ENCODE measurements around the gene TNFRSF9. TPM values are rescaled to one million over a fixed set of nuclear protein-coding genes. Genes with fewer than 3 reads are reported as not detected.
A peak's percentile ranks its signal among the peaks of the same experiment; 100 is the strongest.

Gene TNFRSF9
- total and polyA plus RNA-seq, 2 donors (not counting 3 experiments of a cell fraction or from before 2014, with no cell fraction given), result 0.15 to 0.22 TPM

- POLR2A ChIA-PET, result no interaction called here
- peak in 1 of 2 donors; percentile 59 for TF ChIP-seq CTCF (IDR thresholded peaks at IDR 0.05; ENCODE audit: extremely low read depth in 1 of 2, insufficient read depth in 1 of 2, low read depth in 1 of 2, low read length in 2 of 2)
- peak; percentile 78 for TF ChIP-seq EZH2 (IDR thresholded peaks at IDR 0.05; ENCODE audit: borderline replicate concordance, low read depth, low read length, severe bottlenecking)
- TF ChIP-seq, protein P1, sequence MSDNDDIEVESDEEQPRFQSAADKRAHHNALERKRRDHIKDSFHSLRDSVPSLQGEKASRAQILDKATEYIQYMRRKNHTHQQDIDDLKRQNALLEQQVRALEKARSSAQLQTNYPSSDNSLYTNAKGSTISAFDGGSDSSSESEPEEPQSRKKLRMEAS (IDR thresholded peaks at IDR 0.05; ENCODE audit: insufficient read depth, insufficient read length), result peak; percentile 50
- no peak for TF ChIP-seq JUN (IDR thresholded peaks at IDR 0.05; ENCODE audit: borderline replicate concordance, insufficient read depth, insufficient read length, low read depth)
Observed at GRCh38 chr1:7942214-7942921, 1.7 kb upstream of the TNFRSF9 start.

More at GRCh38 chr1:7942214-7942921, 1.7 kb upstream of the TNFRSF9 start:
- H3K9me3 ChIP-seq (replicated peaks; ENCODE audit: control insufficient read depth, insufficient read depth, low read length), result no peaks in the 10 kb centered on the region
- peak overlapping the region; percentile 43 for H2AFZ ChIP-seq (ENCODE audit: low read depth, low read length)
- H3K27me3 ChIP-seq (ENCODE audit: control insufficient read depth in 2 of 2, insufficient read depth in 2 of 2, low read length in 2 of 2), result peaks cover 27 to 49% of the 10 kb centered on the region in 2 experiments
- H3K4me3 ChIP-seq (replicated peaks in 1 of 3; ENCODE audit: insufficient read depth in 1 of 3, low read depth in 1 of 3, low read length in 3 of 3), result no peak overlapping the region
- DNase-seq (ENCODE audit: low read depth, low spot score) (peak; percentile 48), FAIRE-seq (peak; percentile 76)
- H3K4me1 ChIP-seq (ENCODE audit: control insufficient read depth, extremely low read depth, insufficient read depth, low read length), result peaks cover 5% of the 10 kb centered on the region
- no peak overlapping the region for H3K27ac ChIP-seq (ENCODE audit: insufficient read depth, low read depth, low read length)
- no peak overlapping the region for H3K4me2 ChIP-seq (ENCODE audit: insufficient read depth, low read length)
- CTCF ChIA-PET, result interaction anchor here (0.7 to 3.5 kb wide), 6 partner anchors 26 to 275 kb away, joined by 4 to 23 read pairs (median 4); no protein-coding TSS in a partner anchor
- no peaks in the 10 kb centered on the region for H3K79me2 ChIP-seq (ENCODE audit: control insufficient read depth, insufficient read depth, low read length)
- intact Hi-C loops (cut with micrococcal nuclease), result loop anchor here (5.0 kb wide), 1 partner anchor 135 kb away; no protein-coding TSS in a partner anchor
- dilution Hi-C loops (cut with MboI; ENCODE audit: extremely low pct_ligation_motif_present, low sequenced_read_pairs), result no loop called here
- no peaks in the 10 kb centered on the region for H4K20me1 ChIP-seq (replicated peaks; ENCODE audit: control insufficient read depth, extremely low read depth, insufficient read depth, low read length)
- BruUV-seq (replicated peaks), result no TSS peak
- no peaks in the 10 kb centered on the region for H3K9me1 ChIP-seq (replicated peaks; ENCODE audit: control insufficient read depth, extremely low read depth, insufficient read depth, low read length)
- H3K36me3 ChIP-seq (ENCODE audit: control insufficient read depth in 2 of 2, extremely low read depth in 1 of 2, insufficient read depth in 2 of 2, low read length in 2 of 2), result no peaks in the 10 kb centered on the region
- H3K9ac ChIP-seq (replicated peaks; ENCODE audit: extremely low read depth, insufficient read depth, low read length), result no peak overlapping the region
